Middle frontal gyrus (tissue), 1 donor: ENCODE measurements around the gene SLCO4A1.
"Not testable (repeated sequence)": the region's sequence is repeated elsewhere in the genome, so short reads cannot be mapped to it uniquely, and the experiment has no call there.

Experiments used
- DNase-seq: peaks from one replicate; pipeline ENCODE4 v3.0.0-alpha.2; 2015; ENCODE audit warnings: low spot score; ENCODE audit errors: extremely low spot score

Gene SLCO4A1

DNA sequence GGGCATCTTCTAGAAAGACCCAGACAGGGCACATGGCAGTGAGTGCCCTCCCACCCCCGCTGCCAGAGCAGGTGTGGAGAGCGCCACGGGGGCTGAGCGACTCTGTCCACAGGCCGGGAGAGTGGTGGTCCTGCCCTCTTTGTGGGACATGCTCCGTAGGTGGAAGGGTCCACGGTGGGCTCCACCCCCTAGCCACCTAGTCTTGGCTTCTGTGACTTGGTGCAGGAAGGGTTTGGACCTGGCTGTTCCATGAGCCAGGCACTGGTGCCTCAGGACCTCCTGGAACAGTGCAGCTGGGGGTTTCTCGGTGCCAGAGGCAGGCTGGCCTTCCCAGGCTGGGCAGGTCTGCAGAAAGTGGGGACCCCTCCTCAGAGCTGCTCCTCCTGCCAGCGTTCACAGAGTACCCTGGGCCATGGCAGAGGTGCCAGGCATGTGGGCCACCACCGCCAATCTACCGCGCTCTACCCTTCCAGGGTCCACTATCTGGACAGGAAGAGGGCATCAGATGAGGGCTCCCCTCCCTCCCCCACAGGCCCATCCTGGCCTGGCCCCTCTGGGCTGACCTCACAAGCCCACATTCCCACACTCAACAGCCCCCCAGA, 23.0 kb downstream of the SLCO4A1 start:
- DNase-seq, result no peak

DNA sequence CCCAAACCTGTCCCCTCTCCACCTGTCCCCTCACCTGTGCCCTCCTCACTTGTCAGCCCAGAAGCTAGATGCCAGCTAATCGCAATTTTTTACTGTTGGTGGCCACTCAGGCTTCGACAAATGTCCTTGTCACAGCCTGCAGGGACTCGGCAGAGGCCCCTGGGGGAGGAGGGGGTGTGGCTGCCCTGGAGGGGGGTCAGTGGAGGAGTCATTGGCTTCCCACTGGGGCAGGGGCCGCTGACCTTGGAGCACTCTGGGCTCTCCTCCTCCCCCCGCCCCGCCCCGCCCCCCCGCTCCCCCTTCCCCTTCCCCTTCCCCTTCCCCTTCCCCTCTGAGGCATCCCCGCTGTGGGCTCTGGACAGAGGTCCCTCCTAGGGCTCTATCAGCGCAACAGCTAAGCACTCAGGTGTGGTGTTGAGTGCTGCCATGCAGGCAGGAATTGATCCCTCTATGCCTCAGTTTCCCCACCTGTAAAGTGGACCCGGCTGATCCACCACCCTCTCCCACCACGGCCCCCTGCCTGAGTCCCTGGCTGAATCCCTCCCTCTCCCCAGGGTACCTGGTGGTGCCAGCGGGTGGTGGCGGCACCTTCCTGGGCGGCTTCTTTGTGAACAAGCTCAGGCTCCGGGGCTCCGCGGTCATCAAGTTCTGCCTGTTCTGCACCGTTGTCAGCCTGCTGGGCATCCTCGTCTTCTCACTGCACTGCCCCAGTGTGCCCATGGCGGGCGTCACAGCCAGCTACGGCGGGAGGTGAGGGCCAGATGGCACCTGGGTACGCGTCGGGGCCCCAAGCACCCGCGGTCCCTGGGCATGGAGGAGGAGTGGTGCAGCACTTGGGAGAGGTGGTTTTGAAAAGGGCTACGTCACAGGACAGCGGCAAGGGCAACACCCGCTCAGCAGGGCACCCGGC, 23.8 kb downstream of the SLCO4A1 start:
- DNase-seq, result no peak

DNA sequence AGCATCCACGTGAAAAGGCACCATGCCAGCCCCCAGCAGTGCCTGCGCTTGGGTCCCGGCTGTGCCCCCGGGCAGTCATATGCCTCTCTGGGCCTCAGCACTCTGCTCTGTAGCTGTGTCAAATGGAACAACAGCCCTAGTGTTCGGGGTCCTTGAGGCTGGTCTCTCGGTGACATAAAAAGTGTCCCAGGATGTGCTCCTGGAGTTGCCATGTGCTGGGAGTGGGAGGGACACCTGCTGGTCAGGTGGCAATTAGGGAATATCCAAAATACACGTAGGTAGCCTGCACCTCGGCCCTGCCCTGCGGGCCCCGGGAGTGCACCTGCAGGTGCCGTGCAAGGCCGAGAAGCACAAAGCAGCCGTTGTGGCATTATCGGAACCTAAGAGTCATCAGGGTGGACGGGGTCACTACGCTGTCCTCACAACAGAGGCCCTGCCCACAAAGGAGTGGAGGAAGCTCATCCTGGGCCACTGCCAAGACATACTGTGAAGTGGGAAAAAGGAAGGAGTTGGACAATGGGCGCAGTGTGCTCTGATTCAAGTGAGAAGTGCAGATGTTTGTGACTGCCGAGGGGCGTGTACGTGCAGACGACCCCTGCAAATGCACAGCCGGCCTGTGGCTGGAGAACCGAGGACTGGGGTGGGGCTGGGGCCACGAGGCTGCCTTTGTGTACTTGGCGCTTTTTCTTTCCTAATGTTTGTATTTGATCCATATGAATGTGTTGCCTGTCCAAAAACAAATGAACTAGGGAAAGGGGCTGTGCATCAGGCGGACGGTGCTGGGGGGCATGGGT, 24.6 kb downstream of the SLCO4A1 start:
- no peak for DNase-seq

DNA sequence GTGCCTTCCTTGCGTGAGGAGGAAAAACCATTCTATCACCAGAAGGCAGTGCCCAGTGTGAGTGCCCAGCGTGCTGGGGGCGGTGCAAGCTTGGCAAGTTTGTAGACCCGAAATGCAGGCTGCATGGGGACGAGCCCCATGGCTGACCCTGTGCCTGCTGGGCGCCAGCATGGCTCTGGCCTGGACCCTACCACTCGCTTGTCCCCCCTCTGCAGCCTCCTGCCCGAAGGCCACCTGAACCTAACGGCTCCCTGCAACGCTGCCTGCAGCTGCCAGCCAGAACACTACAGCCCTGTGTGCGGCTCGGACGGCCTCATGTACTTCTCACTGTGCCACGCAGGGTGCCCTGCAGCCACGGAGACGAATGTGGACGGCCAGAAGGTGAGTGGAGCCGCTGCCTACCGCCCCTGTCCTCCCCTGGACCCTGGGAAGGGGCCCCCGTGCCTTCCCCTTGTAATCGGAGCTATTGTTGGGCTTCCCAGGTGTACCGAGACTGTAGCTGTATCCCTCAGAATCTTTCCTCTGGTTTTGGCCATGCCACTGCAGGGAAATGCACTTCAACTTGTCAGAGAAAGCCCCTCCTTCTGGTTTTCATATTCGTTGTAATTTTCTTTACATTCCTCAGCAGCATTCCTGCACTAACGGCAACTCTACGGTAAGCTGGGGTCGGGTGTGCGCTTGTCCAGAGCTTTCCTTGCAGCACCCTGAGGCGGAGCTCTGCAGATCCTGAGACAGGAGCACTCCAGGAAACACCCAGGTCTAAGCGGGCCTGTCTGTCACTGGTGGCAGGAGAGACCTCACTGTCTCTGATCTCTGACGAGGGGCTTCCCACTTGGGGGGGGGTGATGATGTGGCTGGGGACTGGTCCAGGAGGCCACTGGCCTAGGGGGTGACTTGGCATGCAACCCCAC, 25.5 kb downstream of the SLCO4A1 start:
- no peak for DNase-seq

DNA sequence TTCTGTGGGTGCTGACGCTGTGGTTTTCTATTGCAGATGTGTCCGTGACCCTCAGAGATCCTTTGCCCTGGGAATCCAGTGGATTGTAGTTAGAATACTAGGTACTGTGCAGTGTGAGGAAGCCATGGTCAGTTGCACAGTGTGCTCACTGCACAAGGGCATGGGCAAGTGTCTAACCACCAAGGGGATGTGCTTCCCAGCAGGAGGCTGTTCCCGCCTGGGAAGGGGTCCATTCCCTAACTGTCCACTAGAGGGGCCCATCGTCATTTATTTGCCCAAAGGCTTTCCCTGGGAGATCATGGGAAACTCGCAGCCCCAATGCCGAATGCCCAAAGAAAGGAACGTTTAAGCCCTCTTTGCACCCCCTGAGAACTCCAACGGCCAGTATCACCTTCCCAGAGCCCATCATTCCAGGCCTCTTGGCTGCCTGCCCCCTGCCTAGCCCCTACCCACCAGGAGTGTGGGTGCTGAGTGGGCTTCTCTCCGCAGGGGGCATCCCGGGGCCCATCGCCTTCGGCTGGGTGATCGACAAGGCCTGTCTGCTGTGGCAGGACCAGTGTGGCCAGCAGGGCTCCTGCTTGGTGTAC, 26.2 kb downstream of the SLCO4A1 start:
- peak; percentile 68 for DNase-seq

DNA sequence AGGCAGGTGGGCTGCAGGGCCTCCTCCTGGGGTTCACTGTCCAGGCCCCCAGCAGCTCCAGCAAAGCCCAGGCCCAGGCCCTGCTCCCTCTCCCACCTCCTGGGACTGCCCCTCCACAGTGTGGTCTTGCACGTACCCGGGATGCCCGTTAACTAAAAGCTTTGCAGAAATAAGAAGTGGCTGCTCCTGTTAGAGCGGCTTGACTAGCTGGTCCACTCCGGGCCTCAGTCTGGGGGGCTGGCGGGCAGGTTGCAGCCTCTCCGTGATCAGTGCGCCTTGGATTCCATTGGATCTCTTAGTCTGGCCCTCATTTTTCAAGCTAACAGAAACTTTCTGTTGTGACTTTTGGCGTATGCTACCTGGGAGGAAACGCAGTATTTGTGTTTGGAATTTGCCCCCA, 26.9 kb downstream of the SLCO4A1 start:
- no peak for DNase-seq

DNA sequence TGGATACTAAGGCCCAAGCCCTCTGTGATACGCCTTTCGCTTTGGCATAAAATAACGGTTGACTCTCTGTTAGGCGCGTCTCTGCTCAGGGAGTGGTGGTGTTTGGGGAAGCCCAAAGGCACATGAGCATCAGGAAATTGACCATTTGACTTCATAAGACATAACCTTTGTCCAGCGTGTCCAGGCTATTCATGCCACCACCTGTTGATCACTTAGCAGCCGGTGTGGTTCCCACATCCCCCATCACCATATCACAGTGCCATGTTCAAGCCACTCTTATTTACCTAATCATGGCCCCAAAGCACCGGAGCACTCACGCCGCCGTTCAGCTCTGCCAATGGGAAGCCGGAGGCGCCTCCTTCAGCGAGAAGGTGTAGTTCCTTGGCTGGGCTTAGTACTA, 27.9 kb downstream of the SLCO4A1 start:
- DNase-seq, result no peak

DNA sequence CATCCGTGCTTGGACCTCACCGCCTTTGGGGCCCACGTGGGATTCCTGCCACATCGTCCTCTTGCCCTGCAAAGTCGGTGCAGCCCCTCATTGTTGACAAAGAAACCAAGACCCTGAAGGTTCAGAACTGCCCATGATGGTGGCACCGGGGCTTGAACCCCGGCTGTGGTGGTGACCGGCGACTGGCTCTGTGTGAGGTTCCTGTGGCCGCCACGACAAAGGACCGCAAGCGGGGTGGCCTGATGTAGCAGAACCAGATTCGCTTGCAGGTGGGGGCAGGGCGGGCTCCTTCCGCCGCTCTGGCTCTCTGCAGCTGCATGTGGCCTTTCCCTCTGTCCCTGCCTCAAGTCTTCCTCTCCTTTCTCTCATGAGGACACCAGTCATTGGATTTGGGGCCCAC, 28.7 kb downstream of the SLCO4A1 start:
- DNase-seq, result no peak

DNA sequence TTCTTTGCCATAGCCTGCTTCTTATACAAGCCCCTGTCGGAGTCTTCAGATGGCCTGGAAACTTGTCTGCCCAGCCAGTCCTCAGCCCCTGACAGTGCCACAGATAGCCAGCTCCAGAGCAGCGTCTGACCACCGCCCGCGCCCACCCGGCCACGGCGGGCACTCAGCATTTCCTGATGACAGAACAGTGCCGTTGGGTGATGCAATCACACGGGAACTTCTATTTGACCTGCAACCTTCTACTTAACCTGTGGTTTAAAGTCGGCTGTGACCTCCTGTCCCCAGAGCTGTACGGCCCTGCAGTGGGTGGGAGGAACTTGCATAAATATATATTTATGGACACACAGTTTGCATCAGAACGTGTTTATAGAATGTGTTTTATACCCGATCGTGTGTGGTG, 29.5 kb downstream of the SLCO4A1 start:
- no peak for DNase-seq

DNA sequence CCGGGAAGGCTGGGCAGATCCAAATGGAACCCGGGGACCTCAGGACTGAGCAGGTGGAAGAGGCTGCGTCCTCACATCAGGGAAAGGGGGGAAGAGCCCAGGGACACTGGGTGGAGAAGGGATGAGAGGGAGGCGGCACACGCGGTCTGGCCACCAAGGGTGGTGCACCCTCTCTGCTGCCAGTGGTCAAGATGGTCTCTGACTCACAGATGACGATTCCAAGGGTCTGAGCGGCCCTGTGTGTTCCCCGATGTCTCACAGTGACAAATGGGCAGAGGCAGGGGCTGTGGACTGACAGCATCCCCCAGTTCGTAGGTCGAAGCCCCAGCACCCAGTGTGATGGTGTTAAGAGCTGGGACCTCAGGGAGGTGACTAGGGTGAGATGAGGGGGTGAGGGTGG, 32.1 kb downstream of the SLCO4A1 start:
- DNase-seq, result no peak

DNA sequence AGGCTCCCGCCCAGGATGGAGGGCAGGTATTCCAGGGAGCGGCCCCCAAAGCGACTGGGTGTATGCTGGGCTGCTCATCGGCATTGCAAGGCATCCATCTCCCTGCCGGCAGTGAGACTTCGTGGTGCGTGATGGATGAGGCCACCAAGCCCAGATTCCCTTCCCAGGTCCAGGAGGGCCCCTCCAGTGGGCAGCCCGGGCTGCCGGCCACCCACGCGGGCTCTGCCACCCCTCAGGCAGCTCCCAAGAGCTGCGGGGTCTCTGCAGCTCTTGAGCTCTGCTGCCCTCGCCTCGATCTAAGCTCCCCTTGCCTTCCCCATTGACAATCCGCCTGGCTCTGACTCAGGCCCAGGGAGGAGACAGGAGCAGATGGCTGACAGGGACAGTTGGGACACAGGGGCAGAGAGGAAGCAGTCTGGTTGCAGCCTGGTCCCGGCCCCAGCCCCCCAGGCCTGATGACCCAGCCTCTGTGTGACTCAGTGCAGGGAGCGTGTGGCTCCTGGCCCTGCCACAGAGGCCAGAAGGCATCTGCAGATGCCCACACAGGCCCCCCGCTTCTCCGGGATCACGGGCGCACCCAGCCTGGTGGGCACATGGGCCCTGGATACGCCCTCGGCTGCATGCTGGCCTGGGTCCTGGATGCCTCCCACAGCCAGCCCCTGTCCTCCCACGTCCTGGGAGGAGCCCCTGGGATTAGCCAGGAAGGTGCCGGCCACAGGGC, 33.0 kb downstream of the SLCO4A1 start:
- DNase-seq, result no peak

DNA sequence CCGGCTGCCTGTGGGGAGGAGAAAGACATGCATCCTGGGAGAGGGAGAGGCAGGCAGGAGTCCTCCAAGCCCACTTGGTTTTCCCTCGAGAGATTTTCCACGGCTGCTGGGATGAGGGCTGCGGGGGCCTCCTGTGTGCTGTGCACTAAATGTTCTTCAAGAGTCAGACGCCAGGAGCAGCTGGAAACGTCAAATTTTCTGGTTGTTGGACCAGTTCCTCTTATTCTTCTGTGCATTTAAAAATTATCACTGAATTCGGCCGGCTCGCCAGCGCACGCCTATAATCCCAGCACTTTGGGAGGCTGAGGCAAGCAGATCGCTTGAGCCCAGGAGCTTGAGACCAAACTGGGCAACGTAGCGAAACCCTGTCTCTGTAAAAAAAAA, 33.6 kb downstream of the SLCO4A1 start:
- DNase-seq, result no peak

DNA sequence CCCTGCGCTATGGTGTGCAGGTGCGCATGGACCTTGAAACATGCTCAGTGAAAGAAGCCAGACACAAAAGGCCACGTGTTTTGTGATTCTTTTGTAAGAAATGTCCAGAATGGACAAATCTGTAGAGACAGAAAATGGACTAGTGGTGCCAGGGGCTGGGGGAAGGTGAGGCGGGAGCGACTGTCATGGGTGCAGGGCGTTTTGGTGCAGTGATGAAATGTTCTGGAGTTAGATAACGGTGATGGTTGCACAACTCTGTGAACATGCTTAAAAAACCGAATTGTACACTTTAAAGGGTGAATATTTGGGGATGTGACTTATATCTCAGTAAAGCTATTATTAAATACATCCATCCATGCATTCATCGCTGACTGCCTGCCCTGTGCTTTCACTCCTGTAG, 34.7 kb downstream of the SLCO4A1 start:
- DNase-seq, result no peak

DNA sequence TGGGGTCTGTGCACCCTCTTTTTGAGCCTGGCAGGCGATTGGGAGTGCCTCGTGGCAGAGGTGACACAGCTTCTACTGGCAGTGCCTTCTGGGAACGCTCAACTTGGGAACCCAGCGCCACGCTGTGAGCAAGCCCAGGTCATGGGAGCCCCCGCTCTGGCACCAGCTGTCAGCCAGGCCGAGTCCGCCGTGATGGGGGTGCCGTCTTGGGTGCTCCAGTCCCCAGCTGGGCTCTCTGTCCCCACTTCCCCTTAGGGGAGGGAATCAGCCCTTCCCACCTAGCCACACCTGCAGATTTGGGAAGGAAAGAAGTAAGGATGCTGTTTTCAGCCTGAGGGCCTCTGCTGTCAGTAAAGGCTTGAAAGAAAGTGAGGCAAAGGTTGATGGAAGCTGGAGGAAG, 35.4 kb downstream of the SLCO4A1 start:
- DNase-seq, result no peak

DNA sequence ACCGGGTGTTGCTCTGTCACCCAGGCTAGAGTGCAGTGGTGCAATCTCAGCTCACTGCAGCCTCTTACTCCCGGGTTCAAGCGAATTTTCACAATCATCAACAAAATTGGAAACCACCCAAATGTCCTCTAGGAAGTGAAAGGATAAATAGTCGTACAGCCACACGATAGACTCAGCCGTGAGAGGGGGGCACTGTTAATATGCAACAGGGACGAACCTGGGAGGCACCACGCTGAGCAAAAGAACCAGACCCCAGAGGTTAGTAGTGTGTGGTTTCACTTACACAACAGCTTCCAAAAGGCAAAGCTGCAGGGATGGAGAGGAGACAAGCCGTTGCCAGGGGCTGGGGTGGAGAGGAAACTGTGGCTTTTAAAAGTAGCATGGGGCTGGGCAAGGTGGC, 36.2 kb downstream of the SLCO4A1 start:
- DNase-seq, result no peak

DNA sequence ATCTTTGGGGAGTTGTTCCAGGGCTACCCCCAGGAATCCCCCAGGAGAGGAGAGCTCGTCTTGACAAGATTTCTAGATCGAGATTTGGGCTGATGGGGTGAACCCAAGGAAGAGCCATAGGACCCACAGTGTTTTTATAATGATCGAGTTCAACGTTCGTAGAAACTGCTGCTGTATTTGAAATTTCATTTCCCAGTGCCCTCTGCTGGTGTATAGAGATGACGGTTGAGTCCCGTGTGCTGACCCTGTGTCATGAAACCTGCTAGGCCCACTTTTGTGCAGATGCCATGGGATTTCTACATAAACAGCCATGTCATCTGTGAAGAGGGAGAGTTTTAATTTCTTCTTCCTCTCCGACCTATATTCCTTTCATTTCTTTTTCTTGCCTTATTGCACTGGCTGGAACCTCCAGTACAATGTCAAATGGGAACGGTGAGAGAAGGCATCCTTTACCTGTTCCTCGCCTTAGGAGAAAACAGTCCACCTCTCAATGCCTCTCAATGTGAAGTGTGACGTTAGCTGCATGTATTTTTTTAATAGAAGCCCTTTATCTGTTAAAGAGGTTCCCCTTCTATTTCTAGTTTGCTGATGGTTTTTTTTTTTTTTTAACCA, 37.8 kb downstream of the SLCO4A1 start:
- DNase-seq, result no peak

DNA sequence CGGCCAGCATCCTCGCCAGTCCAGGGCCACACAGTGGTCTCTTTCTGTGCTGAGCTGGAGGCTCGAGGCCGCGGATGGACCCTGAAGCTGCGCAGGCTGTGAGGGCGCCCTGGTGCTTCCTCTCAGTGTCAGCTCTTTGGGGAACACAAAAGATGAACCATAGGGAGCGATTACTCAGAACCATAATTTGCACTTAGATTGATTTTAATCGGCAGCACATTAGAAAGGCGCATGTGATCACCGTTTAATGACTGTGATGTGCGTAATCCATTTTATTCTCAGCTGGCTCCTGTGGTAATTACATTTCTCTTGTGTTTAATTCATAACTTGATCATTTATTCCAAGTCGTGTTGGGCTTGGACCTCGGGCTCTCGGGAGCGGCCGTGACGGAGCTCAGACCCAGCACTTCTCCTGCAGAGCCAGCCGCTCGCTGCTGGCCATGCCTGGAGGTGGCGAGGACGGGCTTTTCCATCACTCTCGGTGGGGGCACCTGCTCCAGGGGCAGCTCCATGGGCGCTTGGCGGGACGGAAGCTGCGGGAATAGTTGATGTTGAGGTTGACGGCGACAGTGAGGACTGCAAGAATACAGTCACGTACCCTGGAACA, 40.7 kb downstream of the SLCO4A1 start:
- no peak for DNase-seq

DNA sequence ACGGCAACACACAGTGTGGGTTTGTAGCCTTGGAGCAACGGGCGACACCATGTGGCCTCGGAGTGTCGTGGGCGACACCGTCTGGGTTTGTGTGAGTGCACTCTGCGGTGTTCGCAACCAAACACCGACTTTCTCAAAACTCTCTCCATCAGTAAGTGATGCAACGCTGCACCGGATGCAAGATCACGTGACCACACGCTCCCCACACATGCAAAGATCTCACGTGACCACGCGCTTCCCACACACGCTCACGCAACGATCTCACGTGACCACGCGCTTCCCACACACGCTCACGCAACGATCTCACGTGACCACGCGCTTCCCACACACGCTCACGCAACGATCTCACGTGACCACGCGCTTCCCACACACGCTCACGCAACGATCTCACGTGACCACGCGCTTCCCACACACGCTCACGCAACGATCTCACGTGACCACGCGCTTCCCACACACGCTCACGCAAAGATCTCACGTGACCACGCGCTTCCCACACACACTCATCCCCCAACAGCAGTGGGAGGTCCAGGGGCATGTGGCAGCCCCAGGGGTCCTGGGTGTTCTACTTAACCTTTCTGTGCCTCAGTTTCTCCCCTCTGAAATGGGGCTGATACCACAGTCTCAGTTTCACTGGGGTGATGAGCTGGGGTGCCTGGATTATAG, 41.5 kb downstream of the SLCO4A1 start:
- DNase-seq, result not testable (repeated sequence)

DNA sequence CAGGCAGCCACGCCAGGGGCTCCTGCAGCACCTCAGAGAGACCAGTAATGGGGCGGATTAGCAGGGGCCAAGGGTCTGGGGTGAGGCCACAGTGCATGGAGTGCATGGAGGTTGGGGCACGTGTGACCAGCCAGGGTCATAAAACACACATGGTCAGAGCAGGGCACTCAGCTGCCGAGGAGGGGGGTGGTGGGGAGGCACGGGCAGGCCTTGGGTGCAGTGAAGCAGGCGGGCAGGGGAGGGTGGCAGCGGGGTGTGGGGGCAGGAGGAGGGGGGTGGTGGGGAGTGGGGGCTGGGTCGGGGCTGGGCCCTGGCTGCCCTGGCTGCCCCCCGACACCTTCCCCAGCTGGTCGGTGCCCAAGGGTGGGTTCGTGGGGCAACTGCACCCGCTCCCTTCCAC, 42.7 kb downstream of the SLCO4A1 start:
- DNase-seq, result no peak
